Psoas muscle (tissue), 8 donors: Measurements from ENCODE around the gene ACSS2. TPM values are rescaled to one million over a fixed set of nuclear protein-coding genes. Genes with fewer than 3 reads are reported as not detected.
A peak's percentile ranks its signal among the peaks of the same experiment; 100 is the strongest.

Experiments used
- ATAC-seq, 4 donors: fragments of 200-7000 bp; cut with Tn5 transposase; one replicate each; pipeline ENCODE4 v1.9.1; 2020; ENCODE audit warnings: moderate library complexity in 3 of 4, mild to moderate bottlenecking in 2 of 4
- DNase-seq, 2 donors: peaks; one replicate each; pipeline ENCODE4 v3.0.0-alpha.2; 2020
- H3K27ac ChIP-seq: fragments of 200-600 bp; one replicate; pipeline ENCODE4 v1.8.0; 2022
- H3K27me3 ChIP-seq, 3 donors: fragments of 200-600 bp in 1 of 3; one replicate each; pipeline versions ENCODE4 v1.6.1 to v1.8.0; 2013 to 2022; ENCODE audit warnings: low read length in 2 of 3, mild to moderate bottlenecking in 2 of 3, moderate library complexity in 1 of 3; ENCODE audit not compliant: insufficient read depth in 3 of 3
- H3K36me3 ChIP-seq, 2 donors: fragments of 200-600 bp in 1 of 2; one replicate each; pipeline versions ENCODE4 v1.6.1 to v1.8.0; 2013 to 2022; ENCODE audit warnings: low read depth in 1 of 2, mild to moderate bottlenecking in 1 of 2, moderate library complexity in 1 of 2; ENCODE audit not compliant: insufficient read depth in 1 of 2
- H3K4me1 ChIP-seq: fragments of 200-600 bp; one replicate; pipeline ENCODE4 v1.8.0; 2022
- H3K4me3 ChIP-seq: fragments of 200-600 bp; one replicate; pipeline ENCODE4 v1.8.0; 2022; ENCODE audit warnings: mild to moderate bottlenecking
- H3K9me3 ChIP-seq: fragments of 200-600 bp; one replicate; pipeline ENCODE4 v1.8.0; 2022
- CTCF ChIP-seq: fragments of 200-600 bp; IDR thresholded peaks from one replicate; pipeline ENCODE4 v1.8.0; 2022; ENCODE audit warnings: antibody characterized with exemption
- WGBS, 3 donors: extraction: QIAGEN DNeasy Blood & Tissue Kit; methylation state at CpG; one replicate each; pipeline versions ENCODE4 v1.1.6 to v1.1.7; 2013; 5-methylcytosine and 5-hydroxymethylcytosine counted together
- intact Hi-C, 2 donors: fragments of 100-400 bp; cut with DNase I; formaldehyde crosslinking; loops; one replicate each; pipeline versions ENCODE4 v1.11.0 to v1.14.2; 2022
- polyA plus RNA-seq, 3 donors: library from polyadenylated mRNA; stranded (reverse); fragments of 200-250 nt; gene quantifications; one replicate each; pipeline ENCODE4 v1.2.3, GENCODE V29; 2013
- total RNA-seq, 4 donors: library from RNA; stranded (reverse); fragmentation: NEBNext Ultra II Directional in 2 of 4; extraction: Animal tissue kit (Norgen Biotek cat#: 25700) in 2 of 4; gene quantifications; one replicate each; pipeline versions ENCODE4 v1.2.1 to v1.2.4, GENCODE V29; 2021 to 2023
- donor health status: healthy with polysubstance abuse.
- donor health status: DM: no; HTN: no; CAD: no; lungs with moderate emphysema.
- donor health status: Bipolar disorder and iron deficiency.
- donor health status: healthy.
- donor health status: DM: yes; HTN: yes; CAD: no.
- donor health status: DM: no; HTN: no; CAD: no.
- donor health status: DM: no; HTN: no; CAD: no.
- donor health status: DM: yes; HTN: yes; CAD: no.

Gene ACSS2
- total and polyA plus RNA-seq, 7 donors, result 15.9 to 161 (median 106) TPM

DNA sequence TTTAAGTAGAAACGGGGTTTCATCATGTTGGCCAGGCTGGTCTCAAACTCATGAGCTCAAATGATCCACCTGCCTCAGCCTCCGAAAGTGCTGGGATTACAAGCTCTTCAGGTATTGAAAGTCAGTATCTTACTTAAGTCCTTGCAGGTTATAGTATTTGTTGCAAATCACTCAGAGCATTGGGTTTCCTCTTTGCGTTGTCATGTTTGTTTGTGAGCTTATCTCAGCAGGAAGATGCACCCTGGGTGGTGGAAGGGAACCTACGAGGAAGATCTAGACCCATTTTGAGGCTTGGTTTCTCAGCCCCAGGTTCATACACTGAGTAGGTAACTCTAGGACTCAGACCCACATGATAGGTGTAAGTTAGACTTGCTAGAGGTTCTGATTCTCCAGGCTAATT, 97.8 kb downstream of the ACSS2 start:
- TF ChIP-seq CTCF, result no peak
- ATAC-seq (no peak), DNase-seq (no peak)
- Histone ChIP-seq H3K4me1 (peaks cover 8% of the 10 kb centered on the region), H3K27ac (no peak overlapping the region), H3K27me3 (no peaks in the 10 kb centered on the region), H3K4me3 (no peak overlapping the region), H3K36me3 (no peaks in the 10 kb centered on the region), H3K9me3 (no peaks in the 10 kb centered on the region)
- intact Hi-C loops, result no loop called here
- WGBS, 3 donors, result 80 to 87% (median 81%) methylated on average over 4 of the region's 4 CpGs

DNA sequence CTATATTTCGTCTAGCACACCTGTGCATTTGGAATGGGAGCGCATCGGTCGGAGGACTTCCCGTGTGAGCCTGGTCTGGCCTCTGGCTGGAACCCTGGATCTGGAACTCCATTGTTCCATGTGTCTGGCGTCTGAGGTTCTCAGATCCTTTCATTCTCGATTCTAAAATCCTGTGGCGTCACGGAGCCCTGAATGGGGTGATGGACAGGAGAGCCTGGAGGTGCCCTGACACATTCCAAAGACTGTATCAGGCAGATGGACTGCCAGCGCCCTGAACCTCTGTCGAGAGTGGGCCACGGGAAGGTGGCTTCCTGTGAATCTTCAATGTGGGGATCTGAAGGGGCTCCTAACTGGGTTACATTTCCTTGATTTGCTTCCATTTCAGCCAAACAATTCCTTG, 99.9 kb downstream of the ACSS2 start:
- no peak overlapping the region for H3K4me3 ChIP-seq
- no peaks in the 10 kb centered on the region for H3K9me3 ChIP-seq
- ATAC-seq (no peak), DNase-seq (no peak)
- WGBS, 3 donors, result 56 to 61% (median 59%) methylated on average over 12 of the region's 12 CpGs
- peak overlapping the region; percentile 71 for H3K27ac ChIP-seq
- intact Hi-C loops, result no loop called here
- TF ChIP-seq CTCF, result no peak
- H3K27me3 ChIP-seq, result no peaks in the 10 kb centered on the region
- no peaks in the 10 kb centered on the region for H3K36me3 ChIP-seq
- peaks cover 13% of the 10 kb centered on the region for H3K4me1 ChIP-seq

Other genes starting within 250 kb of the ACSS2 start
- gene PIGU, start 199.5 kb upstream of the ACSS2 start, total RNA-seq, result 10 to 100 TPM in 3 of 4 donors, 1 to 10 TPM in 1; 9.5 to 15.0 (median 10.6) TPM
- 10 to 100 TPM; 16.4 to 34.2 (median 17.1) TPM for gene PIGU, start 199.5 kb upstream of the ACSS2 start, polyA plus RNA-seq
- 10 to 100 TPM; 22.2 to 37.4 (median 27.8) TPM for gene TP53INP2, start 172.3 kb upstream of the ACSS2 start, total RNA-seq
- 10 to 100 TPM; 20.5 to 42.8 (median 23.8) TPM for gene TP53INP2, start 172.3 kb upstream of the ACSS2 start, polyA plus RNA-seq
- 10 to 100 TPM; 11.0 to 15.7 (median 13.0) TPM for gene NCOA6, start 51.0 kb upstream of the ACSS2 start, total RNA-seq
- 1 to 10 TPM; 5.6 to 7.2 (median 6.9) TPM for gene NCOA6, start 51.0 kb upstream of the ACSS2 start, polyA plus RNA-seq
- gene GGT7, start 3.8 kb upstream of the ACSS2 start, total RNA-seq, result 10 to 100 TPM; 12.8 to 36.2 (median 29.0) TPM
- gene GGT7, start 3.8 kb upstream of the ACSS2 start, polyA plus RNA-seq, result 10 to 100 TPM in 2 of 3 donors, 1 to 10 TPM in 1; 4.8 to 32.4 (median 14.3) TPM
- gene GSS, start 79.2 kb downstream of the ACSS2 start, total RNA-seq, result 10 to 100 TPM; 21.5 to 36.6 (median 26.6) TPM
- gene GSS, start 79.2 kb downstream of the ACSS2 start, polyA plus RNA-seq, result 10 to 100 TPM; 14.5 to 26.9 (median 24.5) TPM
- 100 to 1,000 TPM in 1 of 4 donors, 10 to 100 TPM in 3; 10.6 to 101 (median 22.1) TPM for gene MYH7B, start 79.3 kb downstream of the ACSS2 start, total RNA-seq
- 10 to 100 TPM in 1 of 3 donors, 1 to 10 TPM in 2; 5.7 to 15.0 (median 6.4) TPM for gene MYH7B, start 79.3 kb downstream of the ACSS2 start, polyA plus RNA-seq
- 10 to 100 TPM; 36.0 to 62.3 (median 58.1) TPM for gene TRPC4AP, start 216.2 kb downstream of the ACSS2 start, total RNA-seq
- 10 to 100 TPM; 42.0 to 51.7 (median 42.4) TPM for gene TRPC4AP, start 216.2 kb downstream of the ACSS2 start, polyA plus RNA-seq